Peyer's patch (tissue), 4 donors: ENCODE results near the gene NFKBIE. TPM values are rescaled to one million over a fixed set of nuclear protein-coding genes. Genes with fewer than 3 reads are reported as not detected.
A peak's percentile ranks its signal among the peaks of the same experiment; 100 is the strongest.

Experiments
- DNase-seq, 3 donors: peaks; one replicate each; pipeline ENCODE4 v3.0.0-alpha.2; 2017 to 2019
- H3K27ac ChIP-seq, 4 donors: fragments of 200-600 bp; sonication (generic); one replicate each; pipeline ENCODE4 v1.5.1; 2016 to 2019
- H3K27me3 ChIP-seq, 2 donors: fragments of 200-600 bp; sonication (generic); one replicate each; pipeline ENCODE4 v1.5.1; 2019
- H3K36me3 ChIP-seq, 3 donors: fragments of 200-600 bp; sonication (generic); one replicate each; pipeline ENCODE4 v1.5.1; 2016 to 2019
- H3K4me1 ChIP-seq, 4 donors: fragments of 200-600 bp; sonication (generic); one replicate each; pipeline ENCODE4 v1.5.1; 2016 to 2019
- H3K4me3 ChIP-seq, 4 donors: fragments of 200-600 bp; sonication (generic); 1 replicate in 3 of 4; 2 replicates in 1 of 4; pipeline ENCODE4 v1.5.1; 2016 to 2019; ENCODE audit warnings: mild to moderate bottlenecking in 1 of 4
- H3K9me3 ChIP-seq, 4 donors: fragments of 200-600 bp; sonication (generic); one replicate each; pipeline ENCODE4 v1.5.1; 2016 to 2019; ENCODE audit warnings: mild to moderate bottlenecking in 1 of 4
- CTCF ChIP-seq, 6 experiments: fragments of 450-650 bp in 4 of 6; fragments of 200-600 bp in 2 of 6; sonication (generic) in 1 of 6; IDR thresholded peaks; one replicate each; pipeline ENCODE4 v1.5.1; 2017 to 2019; ENCODE audit warnings: antibody characterized with exemption in 6 of 6, mild to moderate bottlenecking in 3 of 6, moderate library complexity in 1 of 6
- POLR2A ChIP-seq, 2 donors: fragments of 450-650 bp; IDR thresholded peaks; one replicate each; pipeline ENCODE4 v1.5.1; 2017; ENCODE audit warnings: antibody characterized with exemption in 2 of 2, mild to moderate bottlenecking in 2 of 2, moderate library complexity in 2 of 2
- total RNA-seq, 4 donors: library from RNA; depleted of rRNA; stranded (reverse); fragments of >200 nt; gene quantifications; one replicate each; pipeline ENCODE4 v1.1.0, GENCODE V29; 2016

NFKBIE gene
- total RNA-seq, 4 donors from 2014 or later: 16.9 to 36.3 (median 24.9) TPM

GRCh38 chr6:44219815-44220784 lies 45.3 kb downstream of the NFKBIE start:
- Histone ChIP-seq H3K9me3 (no peaks in the 10 kb centered on the region), H3K36me3 (no peaks in the 10 kb centered on the region), H3K4me3 (peak overlapping the region; percentile 45 to 56 (median 46)), H3K27me3 (no peaks in the 10 kb centered on the region), H3K4me1 (peaks cover 0 to 72% (median 17%) of the 10 kb centered on the region in 4 donors), H3K27ac (peak overlapping the region; percentile 52 to 82 (median 78))
- DNase-seq: no peak
- no peak for TF ChIP-seq POLR2A (IDR thresholded peaks at IDR 0.05)
- no peak for TF ChIP-seq CTCF (IDR thresholded peaks at IDR 0.05)

GRCh38 chr6:44219053-44219814 lies 46.1 kb downstream of the NFKBIE start:
- peaks cover 0 to 64% (median 17%) of the 10 kb centered on the region in 4 donors for H3K4me1 ChIP-seq
- peak overlapping the region; percentile 52 to 82 (median 78) for H3K27ac ChIP-seq
- DNase-seq: peak; percentile 64 to 87 (median 78)
- peak overlapping the region; percentile 45 to 56 (median 46) for H3K4me3 ChIP-seq
- no peaks in the 10 kb centered on the region for H3K36me3 ChIP-seq
- TF ChIP-seq CTCF (IDR thresholded peaks at IDR 0.05) (peak in 1 of 6 experiments; percentile 8), POLR2A (IDR thresholded peaks at IDR 0.05) (peak in 1 of 2 donors; percentile 27)
- no peaks in the 10 kb centered on the region for H3K9me3 ChIP-seq
- no peaks in the 10 kb centered on the region for H3K27me3 ChIP-seq

GRCh38 chr6:44217332-44218143 lies 47.8 kb downstream of the NFKBIE start:
- TF ChIP-seq POLR2A (IDR thresholded peaks at IDR 0.05) (no peak), CTCF (IDR thresholded peaks at IDR 0.05) (no peak)
- H3K4me3 ChIP-seq: no peak overlapping the region
- no peaks in the 10 kb centered on the region for H3K27me3 ChIP-seq
- H3K9me3 ChIP-seq: no peaks in the 10 kb centered on the region
- H3K36me3 ChIP-seq: no peaks in the 10 kb centered on the region
- H3K4me1 ChIP-seq: peaks cover 0 to 50% (median 14%) of the 10 kb centered on the region in 4 donors
- DNase-seq: no peak
- peak overlapping the region in 3 of 4 donors; percentile 62 to 82 (median 78) for H3K27ac ChIP-seq

GRCh38 chr6:44216677-44217331 lies 48.5 kb downstream of the NFKBIE start, which contains the start of gene MYMX:
Gene MYMX, plus strand, starts transcription at chr6:44216926. Its CDS starts 546 bp downstream, at chr6:44217472.
- no peak for DNase-seq
- peaks cover 0 to 43% (median 13%) of the 10 kb centered on the region in 4 donors for H3K4me1 ChIP-seq
- H3K4me3 ChIP-seq: no peak within 1 kb of the TSS
- no peaks in the 10 kb centered on the region for H3K27me3 ChIP-seq
- H3K36me3 ChIP-seq: no peaks in the 10 kb centered on the region
- H3K27ac ChIP-seq: peak within 1 kb of the TSS in 3 of 4 donors; percentile 62 to 82 (median 78)
- TF ChIP-seq CTCF (IDR thresholded peaks at IDR 0.05) (no peak), POLR2A (IDR thresholded peaks at IDR 0.05) (no peak)
- H3K9me3 ChIP-seq: no peaks in the 10 kb centered on the region
